HepG2 (cell line): ENCODE measurements around the gene BAHCC1. TPM values are rescaled to one million over a fixed set of nuclear protein-coding genes. Genes with fewer than 3 reads are reported as not detected.

ENCODE experiments used
- EHMT2 ChIP-seq: fragments of 200-600 bp; sonication (generic); IDR thresholded peaks from 2 replicates; pipeline ENCODE4 v1.7.0; 2017; ENCODE audit warnings: antibody characterized with exemption, low read depth, low read length, borderline replicate concordance
- FOSL1 ChIP-seq: sonication (generic); formaldehyde crosslinking; IDR thresholded peaks from 2 replicates; pipeline ENCODE4 v1.9.0; 2021; ENCODE audit warnings: missing genetic modification reagents, borderline replicate concordance
- KDM2A ChIP-seq: sonication (generic); formaldehyde crosslinking; IDR thresholded peaks from 2 replicates; pipeline ENCODE4 v1.4.0; 2020; ENCODE audit warnings: low read depth, missing genetic modification reagents, borderline replicate concordance
- KMT2A ChIP-seq: sonication (generic); formaldehyde crosslinking; IDR thresholded peaks from 2 replicates; pipeline ENCODE4 v1.4.0; 2020; ENCODE audit warnings: missing genetic modification reagents
- MED1 ChIP-seq: sonication (generic); formaldehyde crosslinking; IDR thresholded peaks from 2 replicates; pipeline ENCODE4 v1.4.0; 2020; ENCODE audit warnings: missing genetic modification reagents
- RBFOX2 ChIP-seq: fragments of 200-400 bp; formaldehyde crosslinking; IDR thresholded peaks from 2 replicates; pipeline ENCODE4 v1.6.1; 2017; ENCODE audit warnings: low read depth, mild to moderate bottlenecking, low read length
- RBM39 ChIP-seq: fragments of 200-400 bp; formaldehyde crosslinking; IDR thresholded peaks from one replicate; pipeline ENCODE4 v1.6.1; 2018; ENCODE audit warnings: antibody characterized with exemption, mild to moderate bottlenecking, low read depth, low read length; ENCODE audit not compliant: poor library complexity, severe bottlenecking
- TBP ChIP-seq: sonication (generic); formaldehyde crosslinking; IDR thresholded peaks from 2 replicates; pipeline ENCODE4 v1.5.0; 2020; ENCODE audit warnings: missing genetic modification reagents
- TEAD2 ChIP-seq: sonication (generic); formaldehyde crosslinking; IDR thresholded peaks from 2 replicates; pipeline ENCODE4 v1.9.0; 2021; ENCODE audit warnings: missing genetic modification reagents
- ZC3H13 ChIP-seq: sonication (generic); formaldehyde crosslinking; IDR thresholded peaks from 2 replicates; pipeline ENCODE4 v1.8.1; 2023; ENCODE audit warnings: mild to moderate bottlenecking, missing genetic modification reagents, moderate library complexity
- ZFP36L2 ChIP-seq: sonication (generic); formaldehyde crosslinking; IDR thresholded peaks from 2 replicates; pipeline ENCODE4 v1.4.0; 2020; ENCODE audit warnings: missing genetic modification reagents
- ZNF550 ChIP-seq: sonication (generic); formaldehyde crosslinking; IDR thresholded peaks from 2 replicates; pipeline ENCODE4 v1.4.0; 2020; ENCODE audit warnings: mild to moderate bottlenecking, missing genetic modification reagents, borderline replicate concordance
- ZNF616 ChIP-seq: sonication (generic); formaldehyde crosslinking; IDR thresholded peaks from 2 replicates; pipeline ENCODE4 v1.5.0; 2020; ENCODE audit warnings: low read depth, mild to moderate bottlenecking, missing genetic modification reagents
- ZNF777 ChIP-seq: sonication (generic); formaldehyde crosslinking; IDR thresholded peaks from 2 replicates; pipeline ENCODE4 v1.4.0; 2020; ENCODE audit warnings: missing genetic modification reagents
- ZNF83 ChIP-seq: sonication (generic); formaldehyde crosslinking; IDR thresholded peaks from 2 replicates; pipeline ENCODE4 v1.4.0; 2020; ENCODE audit warnings: missing genetic modification reagents, mild to moderate bottlenecking, borderline replicate concordance
- polyA plus RNA-seq, 8 experiments: library from polyadenylated mRNA; depleted of rRNA in 3 of 8; stranded (reverse) in 7 of 8; unstranded in 1 of 8; fragments of >200 nt; fragmentation: Illumina TruSeq in 4 of 8; extraction: Trizol in 4 of 8; gene quantifications; 2 replicates each; pipeline versions ENCODE4 v1.2.1 to v1.2.3, GENCODE V29; 2011 to 2016; ENCODE audit warnings: low read depth in 4 of 8, missing spikeins in 1 of 8, mixed read lengths in 1 of 8; ENCODE audit not compliant: insufficient read depth in 1 of 8
- total RNA-seq, 5 experiments: library from RNA; depleted of rRNA; stranded (reverse); fragments of >200 nt; fragmentation: Illumina TruSeq; extraction: Trizol; gene quantifications; 2 replicates each; pipeline ENCODE4 v1.2.3, GENCODE V29; 2016; ENCODE audit warnings: low read depth in 1 of 5
- TF ChIP-seq, protein P1 (sequence below): sonication (generic); formaldehyde crosslinking; IDR thresholded peaks from one replicate; pipeline ENCODE4 v1.5.1; 2020; ENCODE audit warnings: mild to moderate bottlenecking, missing genetic modification reagents; ENCODE audit errors: not compliant biosample characterization
- TF ChIP-seq, protein P2 (sequence below): sonication (generic); formaldehyde crosslinking; IDR thresholded peaks from 2 replicates; pipeline ENCODE4 v1.4.0; 2020; ENCODE audit warnings: missing genetic modification reagents

The BAHCC1 gene
- total and polyA plus RNA-seq, 2 of the 13 experiments (the other 11 are each of a cell fraction or from before 2014, with no cell fraction given): 1.4 to 1.7 TPM

DNA sequence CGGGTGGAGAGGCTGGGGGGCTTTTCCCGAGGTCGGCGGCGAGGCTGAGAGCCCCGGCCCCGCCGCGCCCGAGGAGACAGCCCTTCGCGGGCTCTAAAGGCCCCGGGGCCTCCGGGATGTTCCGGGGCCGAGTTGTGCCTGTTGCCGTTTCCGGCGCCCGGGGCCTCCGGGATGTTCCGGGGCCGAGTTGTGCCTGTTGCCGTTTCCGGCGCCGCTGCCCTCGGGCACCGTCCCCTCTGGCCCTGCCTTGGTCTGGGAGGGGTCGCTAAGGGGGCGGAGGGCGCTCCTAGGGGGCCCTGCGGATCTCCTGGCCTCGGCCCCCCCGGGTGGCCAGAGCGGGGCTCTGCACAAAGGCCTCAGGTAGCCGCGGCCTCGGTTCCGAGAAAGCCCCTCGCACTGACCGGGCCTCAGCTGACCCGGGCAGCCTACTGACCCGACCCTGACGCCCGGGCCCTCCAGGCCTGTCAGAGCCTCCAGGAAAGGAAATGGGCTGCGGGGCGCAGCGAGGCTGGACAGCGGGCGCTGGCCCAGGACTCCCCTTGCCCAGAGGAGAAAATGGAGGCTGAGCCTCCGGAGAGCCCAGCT lies 93.1 kb downstream of the BAHCC1 start (continued):
- TF ChIP-seq KDM2A (peak; percentile 5; the same call in 1 of the 2 replicates), TBP (CRISPR knock-in tag) (no peak), ZNF616 (CRISPR knock-in tag) (no peak; the same call in 1 of the 2 replicates), KMT2A (CRISPR knock-in tag) (no peak), RBFOX2 (peak; percentile 77), ZC3H13 (peak; percentile 0; the same call in 1 of the 2 replicates), MED1 (no peak), ZNF550 (0 out of 2 replicates have a peak, but pooled peaks have one; percentile 39), ZNF83 (no peak), TEAD2 (CRISPR knock-in tag) (0 out of 2 replicates have a peak, but pooled peaks have one; percentile 8), ZFP36L2 (CRISPR knock-in tag) (no peak), FOSL1 (CRISPR knock-in tag) (no peak), EHMT2 (no peak), ZNF777 (CRISPR knock-in tag) (no peak), RBM39 (peak; percentile 46)
- TF ChIP-seq, protein P1, sequence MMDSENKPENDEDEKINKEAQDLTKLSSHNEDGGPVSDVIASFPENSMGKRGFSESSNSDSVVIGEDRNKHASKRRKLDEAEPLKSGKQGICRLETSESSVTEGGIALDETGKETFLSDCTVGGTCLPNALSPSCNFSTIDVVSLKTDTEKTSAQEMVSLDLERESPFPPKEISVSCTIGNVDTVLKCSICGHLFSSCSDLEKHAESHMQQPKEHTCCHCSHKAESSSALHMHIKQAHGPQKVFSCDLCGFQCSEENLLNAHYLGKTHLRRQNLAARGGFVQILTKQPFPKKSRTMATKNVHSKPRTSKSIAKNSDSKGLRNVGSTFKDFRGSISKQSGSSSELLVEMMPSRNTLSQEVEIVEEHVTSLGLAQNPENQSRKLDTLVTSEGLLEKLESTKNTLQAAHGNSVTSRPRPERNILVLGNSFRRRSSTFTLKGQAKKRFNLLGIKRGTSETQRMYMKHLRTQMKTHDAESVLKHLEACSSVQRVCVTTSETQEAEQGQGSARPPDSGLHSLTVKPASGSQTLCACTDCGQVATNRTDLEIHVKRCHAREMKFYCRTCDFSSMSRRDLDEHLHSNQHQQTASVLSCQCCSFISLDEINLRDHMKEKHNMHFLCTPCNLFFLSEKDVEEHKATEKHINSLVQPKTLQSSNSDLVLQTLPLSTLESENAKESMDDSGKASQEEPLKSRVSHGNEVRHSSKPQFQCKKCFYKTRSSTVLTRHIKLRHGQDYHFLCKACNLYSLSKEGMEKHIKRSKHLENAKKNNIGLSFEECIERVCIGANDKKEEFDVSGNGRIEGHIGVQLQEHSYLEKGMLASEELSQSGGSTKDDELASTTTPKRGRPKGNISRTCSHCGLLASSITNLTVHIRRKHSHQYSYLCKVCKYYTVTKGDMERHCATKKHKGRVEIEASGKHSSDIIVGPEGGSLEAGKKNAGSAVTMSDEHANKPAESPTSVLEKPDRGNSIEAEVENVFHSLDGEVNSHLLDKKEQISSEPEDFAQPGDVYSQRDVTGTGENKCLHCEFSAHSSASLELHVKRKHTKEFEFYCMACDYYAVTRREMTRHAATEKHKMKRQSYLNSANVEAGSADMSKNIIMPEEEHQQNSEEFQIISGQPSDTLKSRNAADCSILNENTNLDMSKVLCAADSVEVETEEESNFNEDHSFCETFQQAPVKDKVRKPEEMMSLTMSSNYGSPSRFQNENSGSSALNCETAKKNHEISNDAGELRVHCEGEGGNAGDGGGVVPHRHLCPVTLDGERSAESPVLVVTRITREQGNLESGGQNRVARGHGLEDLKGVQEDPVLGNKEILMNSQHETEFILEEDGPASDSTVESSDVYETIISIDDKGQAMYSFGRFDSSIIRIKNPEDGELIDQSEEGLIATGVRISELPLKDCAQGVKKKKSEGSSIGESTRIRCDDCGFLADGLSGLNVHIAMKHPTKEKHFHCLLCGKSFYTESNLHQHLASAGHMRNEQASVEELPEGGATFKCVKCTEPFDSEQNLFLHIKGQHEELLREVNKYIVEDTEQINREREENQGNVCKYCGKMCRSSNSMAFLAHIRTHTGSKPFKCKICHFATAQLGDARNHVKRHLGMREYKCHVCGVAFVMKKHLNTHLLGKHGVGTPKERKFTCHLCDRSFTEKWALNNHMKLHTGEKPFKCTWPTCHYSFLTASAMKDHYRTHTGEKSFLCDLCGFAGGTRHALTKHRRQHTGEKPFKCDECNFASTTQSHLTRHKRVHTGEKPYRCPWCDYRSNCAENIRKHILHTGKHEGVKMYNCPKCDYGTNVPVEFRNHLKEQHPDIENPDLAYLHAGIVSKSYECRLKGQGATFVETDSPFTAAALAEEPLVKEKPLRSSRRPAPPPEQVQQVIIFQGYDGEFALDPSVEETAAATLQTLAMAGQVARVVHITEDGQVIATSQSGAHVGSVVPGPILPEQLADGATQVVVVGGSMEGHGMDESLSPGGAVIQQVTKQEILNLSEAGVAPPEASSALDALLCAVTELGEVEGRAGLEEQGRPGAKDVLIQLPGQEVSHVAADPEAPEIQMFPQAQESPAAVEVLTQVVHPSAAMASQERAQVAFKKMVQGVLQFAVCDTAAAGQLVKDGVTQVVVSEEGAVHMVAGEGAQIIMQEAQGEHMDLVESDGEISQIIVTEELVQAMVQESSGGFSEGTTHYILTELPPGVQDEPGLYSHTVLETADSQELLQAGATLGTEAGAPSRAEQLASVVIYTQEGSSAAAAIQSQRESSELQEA (CRISPR knock-in tag): no peak
- TF ChIP-seq, protein P2, sequence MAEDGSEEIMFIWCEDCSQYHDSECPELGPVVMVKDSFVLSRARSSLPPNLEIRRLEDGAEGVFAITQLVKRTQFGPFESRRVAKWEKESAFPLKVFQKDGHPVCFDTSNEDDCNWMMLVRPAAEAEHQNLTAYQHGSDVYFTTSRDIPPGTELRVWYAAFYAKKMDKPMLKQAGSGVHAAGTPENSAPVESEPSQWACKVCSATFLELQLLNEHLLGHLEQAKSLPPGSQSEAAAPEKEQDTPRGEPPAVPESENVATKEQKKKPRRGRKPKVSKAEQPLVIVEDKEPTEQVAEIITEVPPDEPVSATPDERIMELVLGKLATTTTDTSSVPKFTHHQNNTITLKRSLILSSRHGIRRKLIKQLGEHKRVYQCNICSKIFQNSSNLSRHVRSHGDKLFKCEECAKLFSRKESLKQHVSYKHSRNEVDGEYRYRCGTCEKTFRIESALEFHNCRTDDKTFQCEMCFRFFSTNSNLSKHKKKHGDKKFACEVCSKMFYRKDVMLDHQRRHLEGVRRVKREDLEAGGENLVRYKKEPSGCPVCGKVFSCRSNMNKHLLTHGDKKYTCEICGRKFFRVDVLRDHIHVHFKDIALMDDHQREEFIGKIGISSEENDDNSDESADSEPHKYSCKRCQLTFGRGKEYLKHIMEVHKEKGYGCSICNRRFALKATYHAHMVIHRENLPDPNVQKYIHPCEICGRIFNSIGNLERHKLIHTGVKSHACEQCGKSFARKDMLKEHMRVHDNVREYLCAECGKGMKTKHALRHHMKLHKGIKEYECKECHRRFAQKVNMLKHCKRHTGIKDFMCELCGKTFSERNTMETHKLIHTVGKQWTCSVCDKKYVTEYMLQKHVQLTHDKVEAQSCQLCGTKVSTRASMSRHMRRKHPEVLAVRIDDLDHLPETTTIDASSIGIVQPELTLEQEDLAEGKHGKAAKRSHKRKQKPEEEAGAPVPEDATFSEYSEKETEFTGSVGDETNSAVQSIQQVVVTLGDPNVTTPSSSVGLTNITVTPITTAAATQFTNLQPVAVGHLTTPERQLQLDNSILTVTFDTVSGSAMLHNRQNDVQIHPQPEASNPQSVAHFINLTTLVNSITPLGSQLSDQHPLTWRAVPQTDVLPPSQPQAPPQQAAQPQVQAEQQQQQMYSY (CRISPR knock-in tag): 0 out of 2 replicates have a peak, but pooled peaks have one; percentile 7
